AG10803 (cell line): ENCODE measurements around the gene NLRP8.
"Not testable (repeated sequence)": the region's sequence is repeated elsewhere in the genome, so short reads cannot be mapped to it uniquely, and the experiment has no call there.

Experiments used
- DNase-seq: peaks from one replicate; pipeline ENCODE4 v3.0.0; 2010; ENCODE audit warnings: low read depth
- H3K4me3 ChIP-seq: 2 replicates; pipeline ENCODE4 v1.5.1; 2011; ENCODE audit warnings: mild to moderate bottlenecking, low read length, control low read depth
- CTCF ChIP-seq: conservative IDR thresholded peaks from 2 replicates; pipeline ENCODE4 v1.5.1; 2011; ENCODE audit warnings: mild to moderate bottlenecking, low read length, control low read depth, inconsistent platforms

The NLRP8 gene

GRCh38 chr19:55912916-55913315, 34.7 kb upstream of the NLRP8 start:
- H3K4me3 ChIP-seq: no peak overlapping the region
- no peak for TF ChIP-seq CTCF

GRCh38 chr19:55913643-55914268, 33.9 kb upstream of the NLRP8 start:
- DNase-seq: no peak
- no peak overlapping the region for H3K4me3 ChIP-seq
- no peak for TF ChIP-seq CTCF

More at GRCh38 chr19:55912916-55913315, 34.7 kb upstream of the NLRP8 start:
- no peak for DNase-seq

- H3K4me3 ChIP-seq: no peak overlapping the region
- no peak for DNase-seq
- no peak for TF ChIP-seq CTCF
Measured at GRCh38 chr19:55923556-55923955, 24.1 kb upstream of the NLRP8 start.

DNA sequence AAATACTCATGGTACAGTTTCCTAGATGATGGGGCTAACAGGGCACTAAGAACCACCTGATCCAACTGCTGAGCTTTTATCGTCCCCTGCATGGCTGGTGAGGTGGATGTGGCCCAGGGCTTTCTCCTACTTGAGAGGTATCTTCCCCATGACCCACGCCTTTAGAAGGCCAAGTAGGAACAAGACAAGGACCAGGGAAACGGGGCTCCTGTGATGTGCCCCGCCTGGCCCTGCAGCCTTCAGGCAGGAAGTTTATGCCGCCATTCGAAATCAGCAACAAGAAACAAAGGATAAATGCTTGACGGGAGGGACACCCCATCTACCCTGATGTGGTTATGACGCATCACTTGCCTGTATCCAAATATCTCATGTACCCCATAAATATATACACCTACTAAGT, 19.6 kb upstream of the NLRP8 start:
- H3K4me3 ChIP-seq: no peak overlapping the region
- TF ChIP-seq CTCF: no peak
- DNase-seq: no peak

- not testable (repeated sequence) for H3K4me3 ChIP-seq, DNase-seq
Measured at GRCh38 chr19:55929258-55929657, 18.4 kb upstream of the NLRP8 start.

GRCh38 chr19:55930996-55931515, 16.6 kb upstream of the NLRP8 start:
- H3K4me3 ChIP-seq: no peak overlapping the region
- TF ChIP-seq CTCF: no peak
- no peak for DNase-seq

- TF ChIP-seq CTCF: no peak
- no peak within 1 kb of the TSS for H3K4me3 ChIP-seq
- no peak for DNase-seq
Measured at GRCh38 chr19:55931936-55932386, 15.7 kb upstream of the NLRP8 start, which contains the start of gene NLRP13. NLRP13 (minus strand) TSS chr19:55932336; CDS start chr19:55932311, 25 bp downstream.

DNA sequence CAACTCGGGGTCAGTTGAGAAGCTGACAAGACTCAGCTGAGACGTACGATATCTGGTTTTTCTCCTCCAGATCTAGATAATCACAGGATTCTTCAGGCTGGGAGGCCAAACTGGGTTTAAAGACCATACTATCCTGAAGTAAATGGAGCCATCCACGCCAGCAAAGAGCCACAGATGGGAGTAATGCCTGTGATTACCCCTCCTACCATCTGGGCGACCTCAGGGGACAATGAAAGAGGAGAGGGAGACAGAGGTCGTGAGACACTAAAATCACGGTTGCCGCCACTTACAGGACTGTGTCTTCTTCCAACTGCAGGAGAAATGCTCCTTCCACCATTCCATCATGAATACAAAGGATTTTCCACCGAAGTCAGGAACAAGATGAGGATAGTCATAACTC, 12.4 kb upstream of the NLRP8 start:
- no peak for TF ChIP-seq CTCF
- DNase-seq: no peak

More for the DNA sequence above, 12.4 kb upstream of the NLRP8 start:
- H3K4me3 ChIP-seq: no peak overlapping the region
